GM23338 (cell line): ENCODE measurements around the gene NCAPD3.

Source experiments
- CREB1 ChIP-seq: fragments of 250-450 bp; sonication (Bioruptor Pico); IDR thresholded peaks from 2 replicates; pipeline ENCODE4 v1.5.0; 2020; ENCODE audit warnings: low read depth, mild to moderate bottlenecking, moderate library complexity
- EZH2 ChIP-seq: fragments of 200-600 bp; sonication (generic); IDR thresholded peaks from one replicate; pipeline ENCODE4 v1.8.0; 2017; ENCODE audit warnings: antibody characterized with exemption, mild to moderate bottlenecking, low read depth; ENCODE audit not compliant: unreplicated experiment
- EZH2phosphoT487 ChIP-seq: fragments of 200-600 bp; sonication (generic); IDR thresholded peaks from one replicate; pipeline ENCODE4 v1.8.1; 2018; ENCODE audit warnings: antibody characterized with exemption; ENCODE audit not compliant: unreplicated experiment
- JUNB ChIP-seq: IDR thresholded peaks from one replicate; pipeline ENCODE4 v1.6.1; 2016; ENCODE audit warnings: antibody characterized with exemption; ENCODE audit not compliant: unreplicated experiment
- POLR2AphosphoS5 ChIP-seq: IDR thresholded peaks from 2 replicates; pipeline ENCODE4 v1.6.1; 2016; ENCODE audit warnings: antibody characterized with exemption, low read depth
- ZNF114 ChIP-seq: fragments of 250-450 bp; sonication (Bioruptor Pico); IDR thresholded peaks from 2 replicates; pipeline ENCODE4 v1.5.0; 2020; ENCODE audit warnings: mild to moderate bottlenecking, moderate library complexity
- ZNF331 ChIP-seq: fragments of 250-450 bp; sonication (Bioruptor Pico); IDR thresholded peaks from 2 replicates; pipeline ENCODE4 v1.5.0; 2020; ENCODE audit warnings: low read depth, mild to moderate bottlenecking, moderate library complexity
- TF ChIP-seq, protein P1 (sequence below), 2 experiments: fragments of 200-600 bp in 1 of 2; sonication (generic) in 1 of 2; conservative IDR thresholded peaks; 2 replicates each; pipeline versions ENCODE4 v1.5.1 to v1.6.1; 2016 to 2017; ENCODE audit warnings: antibody characterized with exemption in 2 of 2, low read depth in 2 of 2, mild to moderate bottlenecking in 2 of 2, moderate library complexity in 1 of 2
- TF ChIP-seq, protein P2 (sequence below): IDR thresholded peaks from one replicate; pipeline ENCODE4 v1.6.1; 2018; ENCODE audit warnings: antibody characterized with exemption; ENCODE audit not compliant: unreplicated experiment
- TF ChIP-seq, protein P3 (sequence below): IDR thresholded peaks from 2 replicates; pipeline ENCODE4 v1.6.1; 2016; ENCODE audit warnings: antibody characterized with exemption
- TF ChIP-seq, protein P4 (sequence below): fragments of 250-450 bp; sonication (Bioruptor Pico); IDR thresholded peaks from 2 replicates; pipeline ENCODE4 v1.5.0; 2020; ENCODE audit warnings: mild to moderate bottlenecking, moderate library complexity

DNA sequence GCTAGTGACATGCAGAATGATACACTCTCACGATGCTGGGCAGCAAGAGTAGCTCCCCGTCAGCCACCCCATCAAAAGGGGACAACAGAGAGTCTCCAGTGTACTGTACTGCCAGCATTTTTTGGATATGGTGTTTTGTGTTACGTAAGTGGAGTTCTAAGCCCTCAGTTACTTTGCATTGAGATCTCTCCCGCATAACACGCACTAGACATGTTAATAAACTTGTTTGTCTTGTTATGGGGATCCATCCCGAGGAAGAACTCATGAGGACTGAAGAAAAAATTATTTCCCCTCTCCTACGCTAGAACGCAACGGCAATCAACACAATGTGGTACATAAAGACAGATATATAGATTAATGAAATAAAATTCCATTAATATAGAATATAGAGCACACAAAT lies 24.2 kb downstream of the NCAPD3 start:
- TF ChIP-seq, protein P1, sequence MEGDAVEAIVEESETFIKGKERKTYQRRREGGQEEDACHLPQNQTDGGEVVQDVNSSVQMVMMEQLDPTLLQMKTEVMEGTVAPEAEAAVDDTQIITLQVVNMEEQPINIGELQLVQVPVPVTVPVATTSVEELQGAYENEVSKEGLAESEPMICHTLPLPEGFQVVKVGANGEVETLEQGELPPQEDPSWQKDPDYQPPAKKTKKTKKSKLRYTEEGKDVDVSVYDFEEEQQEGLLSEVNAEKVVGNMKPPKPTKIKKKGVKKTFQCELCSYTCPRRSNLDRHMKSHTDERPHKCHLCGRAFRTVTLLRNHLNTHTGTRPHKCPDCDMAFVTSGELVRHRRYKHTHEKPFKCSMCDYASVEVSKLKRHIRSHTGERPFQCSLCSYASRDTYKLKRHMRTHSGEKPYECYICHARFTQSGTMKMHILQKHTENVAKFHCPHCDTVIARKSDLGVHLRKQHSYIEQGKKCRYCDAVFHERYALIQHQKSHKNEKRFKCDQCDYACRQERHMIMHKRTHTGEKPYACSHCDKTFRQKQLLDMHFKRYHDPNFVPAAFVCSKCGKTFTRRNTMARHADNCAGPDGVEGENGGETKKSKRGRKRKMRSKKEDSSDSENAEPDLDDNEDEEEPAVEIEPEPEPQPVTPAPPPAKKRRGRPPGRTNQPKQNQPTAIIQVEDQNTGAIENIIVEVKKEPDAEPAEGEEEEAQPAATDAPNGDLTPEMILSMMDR (conservative IDR thresholded peaks at IDR 0.05; ENCODE audit: low read depth in 2 of 2): no peak
- TF ChIP-seq CREB1: no peak
- TF ChIP-seq, protein P2, sequence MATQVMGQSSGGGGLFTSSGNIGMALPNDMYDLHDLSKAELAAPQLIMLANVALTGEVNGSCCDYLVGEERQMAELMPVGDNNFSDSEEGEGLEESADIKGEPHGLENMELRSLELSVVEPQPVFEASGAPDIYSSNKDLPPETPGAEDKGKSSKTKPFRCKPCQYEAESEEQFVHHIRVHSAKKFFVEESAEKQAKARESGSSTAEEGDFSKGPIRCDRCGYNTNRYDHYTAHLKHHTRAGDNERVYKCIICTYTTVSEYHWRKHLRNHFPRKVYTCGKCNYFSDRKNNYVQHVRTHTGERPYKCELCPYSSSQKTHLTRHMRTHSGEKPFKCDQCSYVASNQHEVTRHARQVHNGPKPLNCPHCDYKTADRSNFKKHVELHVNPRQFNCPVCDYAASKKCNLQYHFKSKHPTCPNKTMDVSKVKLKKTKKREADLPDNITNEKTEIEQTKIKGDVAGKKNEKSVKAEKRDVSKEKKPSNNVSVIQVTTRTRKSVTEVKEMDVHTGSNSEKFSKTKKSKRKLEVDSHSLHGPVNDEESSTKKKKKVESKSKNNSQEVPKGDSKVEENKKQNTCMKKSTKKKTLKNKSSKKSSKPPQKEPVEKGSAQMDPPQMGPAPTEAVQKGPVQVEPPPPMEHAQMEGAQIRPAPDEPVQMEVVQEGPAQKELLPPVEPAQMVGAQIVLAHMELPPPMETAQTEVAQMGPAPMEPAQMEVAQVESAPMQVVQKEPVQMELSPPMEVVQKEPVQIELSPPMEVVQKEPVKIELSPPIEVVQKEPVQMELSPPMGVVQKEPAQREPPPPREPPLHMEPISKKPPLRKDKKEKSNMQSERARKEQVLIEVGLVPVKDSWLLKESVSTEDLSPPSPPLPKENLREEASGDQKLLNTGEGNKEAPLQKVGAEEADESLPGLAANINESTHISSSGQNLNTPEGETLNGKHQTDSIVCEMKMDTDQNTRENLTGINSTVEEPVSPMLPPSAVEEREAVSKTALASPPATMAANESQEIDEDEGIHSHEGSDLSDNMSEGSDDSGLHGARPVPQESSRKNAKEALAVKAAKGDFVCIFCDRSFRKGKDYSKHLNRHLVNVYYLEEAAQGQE: no peak
- TF ChIP-seq EZH2: no peak
- TF ChIP-seq EZH2phosphoT487: no peak
- TF ChIP-seq ZNF331 (CRISPR knock-in tag): no peak
- no peak for TF ChIP-seq POLR2AphosphoS5
- TF ChIP-seq, protein P3, sequence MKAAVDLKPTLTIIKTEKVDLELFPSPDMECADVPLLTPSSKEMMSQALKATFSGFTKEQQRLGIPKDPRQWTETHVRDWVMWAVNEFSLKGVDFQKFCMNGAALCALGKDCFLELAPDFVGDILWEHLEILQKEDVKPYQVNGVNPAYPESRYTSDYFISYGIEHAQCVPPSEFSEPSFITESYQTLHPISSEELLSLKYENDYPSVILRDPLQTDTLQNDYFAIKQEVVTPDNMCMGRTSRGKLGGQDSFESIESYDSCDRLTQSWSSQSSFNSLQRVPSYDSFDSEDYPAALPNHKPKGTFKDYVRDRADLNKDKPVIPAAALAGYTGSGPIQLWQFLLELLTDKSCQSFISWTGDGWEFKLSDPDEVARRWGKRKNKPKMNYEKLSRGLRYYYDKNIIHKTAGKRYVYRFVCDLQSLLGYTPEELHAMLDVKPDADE: no peak
- TF ChIP-seq ZNF114 (CRISPR knock-in tag): no peak
- TF ChIP-seq, protein P4, sequence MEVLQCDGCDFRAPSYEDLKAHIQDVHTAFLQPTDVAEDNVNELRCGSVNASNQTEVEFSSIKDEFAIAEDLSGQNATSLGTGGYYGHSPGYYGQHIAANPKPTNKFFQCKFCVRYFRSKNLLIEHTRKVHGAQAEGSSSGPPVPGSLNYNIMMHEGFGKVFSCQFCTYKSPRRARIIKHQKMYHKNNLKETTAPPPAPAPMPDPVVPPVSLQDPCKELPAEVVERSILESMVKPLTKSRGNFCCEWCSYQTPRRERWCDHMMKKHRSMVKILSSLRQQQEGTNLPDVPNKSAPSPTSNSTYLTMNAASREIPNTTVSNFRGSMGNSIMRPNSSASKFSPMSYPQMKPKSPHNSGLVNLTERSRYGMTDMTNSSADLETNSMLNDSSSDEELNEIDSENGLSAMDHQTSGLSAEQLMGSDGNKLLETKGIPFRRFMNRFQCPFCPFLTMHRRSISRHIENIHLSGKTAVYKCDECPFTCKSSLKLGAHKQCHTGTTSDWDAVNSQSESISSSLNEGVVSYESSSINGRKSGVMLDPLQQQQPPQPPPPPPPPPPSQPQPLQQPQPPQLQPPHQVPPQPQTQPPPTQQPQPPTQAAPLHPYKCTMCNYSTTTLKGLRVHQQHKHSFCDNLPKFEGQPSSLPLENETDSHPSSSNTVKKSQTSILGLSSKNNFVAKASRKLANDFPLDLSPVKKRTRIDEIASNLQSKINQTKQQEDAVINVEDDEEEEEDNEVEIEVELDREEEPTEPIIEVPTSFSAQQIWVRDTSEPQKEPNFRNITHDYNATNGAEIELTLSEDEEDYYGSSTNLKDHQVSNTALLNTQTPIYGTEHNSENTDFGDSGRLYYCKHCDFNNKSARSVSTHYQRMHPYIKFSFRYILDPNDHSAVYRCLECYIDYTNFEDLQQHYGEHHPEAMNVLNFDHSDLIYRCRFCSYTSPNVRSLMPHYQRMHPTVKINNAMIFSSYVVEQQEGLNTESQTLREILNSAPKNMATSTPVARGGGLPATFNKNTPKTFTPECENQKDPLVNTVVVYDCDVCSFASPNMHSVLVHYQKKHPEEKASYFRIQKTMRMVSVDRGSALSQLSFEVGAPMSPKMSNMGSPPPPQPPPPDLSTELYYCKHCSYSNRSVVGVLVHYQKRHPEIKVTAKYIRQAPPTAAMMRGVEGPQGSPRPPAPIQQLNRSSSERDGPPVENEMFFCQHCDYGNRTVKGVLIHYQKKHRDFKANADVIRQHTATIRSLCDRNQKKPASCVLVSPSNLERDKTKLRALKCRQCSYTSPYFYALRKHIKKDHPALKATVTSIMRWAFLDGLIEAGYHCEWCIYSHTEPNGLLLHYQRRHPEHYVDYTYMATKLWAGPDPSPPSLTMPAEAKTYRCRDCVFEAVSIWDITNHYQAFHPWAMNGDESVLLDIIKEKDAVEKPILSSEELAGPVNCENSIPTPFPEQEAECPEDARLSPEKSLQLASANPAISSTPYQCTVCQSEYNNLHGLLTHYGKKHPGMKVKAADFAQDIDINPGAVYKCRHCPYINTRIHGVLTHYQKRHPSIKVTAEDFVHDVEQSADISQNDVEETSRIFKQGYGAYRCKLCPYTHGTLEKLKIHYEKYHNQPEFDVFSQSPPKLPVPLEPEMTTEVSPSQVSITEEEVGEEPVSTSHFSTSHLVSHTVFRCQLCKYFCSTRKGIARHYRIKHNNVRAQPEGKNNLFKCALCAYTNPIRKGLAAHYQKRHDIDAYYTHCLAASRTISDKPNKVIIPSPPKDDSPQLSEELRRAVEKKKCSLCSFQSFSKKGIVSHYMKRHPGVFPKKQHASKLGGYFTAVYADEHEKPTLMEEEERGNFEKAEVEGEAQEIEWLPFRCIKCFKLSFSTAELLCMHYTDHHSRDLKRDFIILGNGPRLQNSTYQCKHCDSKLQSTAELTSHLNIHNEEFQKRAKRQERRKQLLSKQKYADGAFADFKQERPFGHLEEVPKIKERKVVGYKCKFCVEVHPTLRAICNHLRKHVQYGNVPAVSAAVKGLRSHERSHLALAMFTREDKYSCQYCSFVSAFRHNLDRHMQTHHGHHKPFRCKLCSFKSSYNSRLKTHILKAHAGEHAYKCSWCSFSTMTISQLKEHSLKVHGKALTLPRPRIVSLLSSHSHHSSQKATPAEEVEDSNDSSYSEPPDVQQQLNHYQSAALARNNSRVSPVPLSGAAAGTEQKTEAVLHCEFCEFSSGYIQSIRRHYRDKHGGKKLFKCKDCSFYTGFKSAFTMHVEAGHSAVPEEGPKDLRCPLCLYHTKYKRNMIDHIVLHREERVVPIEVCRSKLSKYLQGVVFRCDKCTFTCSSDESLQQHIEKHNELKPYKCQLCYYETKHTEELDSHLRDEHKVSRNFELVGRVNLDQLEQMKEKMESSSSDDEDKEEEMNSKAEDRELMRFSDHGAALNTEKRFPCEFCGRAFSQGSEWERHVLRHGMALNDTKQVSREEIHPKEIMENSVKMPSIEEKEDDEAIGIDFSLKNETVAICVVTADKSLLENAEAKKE: no peak
- no peak for TF ChIP-seq JUNB
